CD14-positive monocyte (primary cell): ENCODE measurements around the gene ADAMTS7. TPM values are rescaled to one million over a fixed set of nuclear protein-coding genes. Genes with fewer than 3 reads are reported as not detected.
"Not testable (repeated sequence)": the region's sequence is repeated elsewhere in the genome, so short reads cannot be mapped to it uniquely, and the experiment has no call there.

Experiments used
- DNase-seq, 3 donors: peaks; one replicate each; pipeline ENCODE4 v3.0.0-alpha.2; 2011 to 2022
- H2AFZ ChIP-seq: 2 replicates; pipeline ENCODE4 v1.6.0; 2012; ENCODE audit warnings: mild to moderate bottlenecking, low read depth, low read length, inconsistent platforms; ENCODE audit not compliant: insufficient read depth, poor library complexity, severe bottlenecking
- H3K27ac ChIP-seq, 2 donors: 1 replicate in 1 of 2; 2 replicates in 1 of 2; pipeline ENCODE4 v1.5.1; 2012 to 2013; ENCODE audit warnings: low read length in 2 of 2, control low read depth in 1 of 2, inconsistent platforms in 1 of 2, low read depth in 1 of 2, mild to moderate bottlenecking in 1 of 2
- H3K27me3 ChIP-seq, 2 donors: one replicate each; pipeline versions ENCODE4 v1.6.0 to v1.6.1; 2011 to 2013; ENCODE audit warnings: low read length in 2 of 2; ENCODE audit not compliant: control insufficient read depth in 2 of 2, insufficient read depth in 2 of 2
- H3K36me3 ChIP-seq, 2 donors: replicated peaks in 1 of 2; 1 replicate in 1 of 2; 2 replicates in 1 of 2; pipeline versions ENCODE4 v1.5.1 to v1.6.1; 2012 to 2013; ENCODE audit warnings: low read length in 2 of 2, control low read depth in 1 of 2, inconsistent platforms in 1 of 2, mild to moderate bottlenecking in 1 of 2; ENCODE audit not compliant: insufficient read depth in 2 of 2, control insufficient read depth in 1 of 2
- H3K4me1 ChIP-seq, 2 donors: 1 replicate in 1 of 2; 2 replicates in 1 of 2; pipeline versions ENCODE4 v1.5.1 to v1.6.1; 2012 to 2013; ENCODE audit warnings: low read length in 2 of 2, control low read depth in 1 of 2, inconsistent platforms in 1 of 2, mild to moderate bottlenecking in 1 of 2, moderate library complexity in 1 of 2; ENCODE audit not compliant: insufficient read depth in 2 of 2, control insufficient read depth in 1 of 2
- H3K4me2 ChIP-seq: replicated peaks from 2 replicates; pipeline ENCODE3; 2012; ENCODE audit warnings: low read length, moderate library complexity, mild to moderate bottlenecking; ENCODE audit not compliant: poor library complexity, severe bottlenecking; ENCODE audit errors: extremely low read depth
- H3K4me3 ChIP-seq, 3 experiments: fragments of 200-600 bp in 1 of 3; sonication (generic) in 1 of 3; replicated peaks in 1 of 3; 1 replicate in 2 of 3; 2 replicates in 1 of 3; pipeline ENCODE4 v1.5.1; 2011 to 2013; ENCODE audit warnings: low read length in 3 of 3, mild to moderate bottlenecking in 3 of 3, control low read depth in 2 of 3, low read depth in 2 of 3, inconsistent platforms in 1 of 3, moderate library complexity in 1 of 3
- H3K79me2 ChIP-seq: 2 replicates; pipeline ENCODE4 v1.6.0; 2012; ENCODE audit warnings: mild to moderate bottlenecking, control low read depth, inconsistent platforms, low read length, moderate library complexity; ENCODE audit not compliant: insufficient read depth
- H3K9ac ChIP-seq: 2 replicates; pipeline ENCODE4 v1.6.0; 2017; ENCODE audit warnings: low read length, mild to moderate bottlenecking; ENCODE audit not compliant: insufficient read depth, poor library complexity, severe bottlenecking
- H3K9me3 ChIP-seq, 2 donors: replicated peaks in 1 of 2; 1 replicate in 1 of 2; 2 replicates in 1 of 2; pipeline versions ENCODE4 v1.5.1 to v1.6.1; 2012 to 2013; ENCODE audit warnings: low read length in 2 of 2, control low read depth in 1 of 2; ENCODE audit not compliant: control insufficient read depth in 1 of 2, insufficient read depth in 1 of 2
- H4K20me1 ChIP-seq: 2 replicates; pipeline ENCODE4 v1.6.0; 2012; ENCODE audit warnings: mild to moderate bottlenecking, low read length, control low read depth, moderate library complexity; ENCODE audit not compliant: insufficient read depth
- H3K27ac Mint-ChIP-seq, 7 donors: one replicate each; pipeline ENCODE4 v1.8.0; 2020; ENCODE audit warnings: mild to moderate bottlenecking in 7 of 7, mixed read lengths in 7 of 7, moderate library complexity in 6 of 7, inconsistent platforms in 2 of 7
- H3K27me3 Mint-ChIP-seq, 3 donors: one replicate each; pipeline ENCODE4 v1.8.0; 2021 to 2022; ENCODE audit warnings: low read depth in 3 of 3, mild to moderate bottlenecking in 3 of 3, mixed read lengths in 3 of 3, moderate library complexity in 3 of 3, inconsistent platforms in 1 of 3
- H3K36me3 Mint-ChIP-seq, 2 donors: one replicate each; pipeline ENCODE4 v1.8.0; 2020; ENCODE audit warnings: mixed read lengths in 2 of 2, inconsistent platforms in 1 of 2, mild to moderate bottlenecking in 1 of 2
- H3K4me1 Mint-ChIP-seq: one replicate; pipeline ENCODE4 v1.8.0; 2020; ENCODE audit warnings: mild to moderate bottlenecking, mixed read lengths
- H3K4me3 Mint-ChIP-seq, 2 donors: one replicate each; pipeline ENCODE4 v1.8.0; 2020; ENCODE audit warnings: mild to moderate bottlenecking in 2 of 2, mixed read lengths in 2 of 2, moderate library complexity in 1 of 2
- H3K9me3 Mint-ChIP-seq, 7 donors: one replicate each; pipeline ENCODE4 v1.8.0; 2020 to 2022; ENCODE audit warnings: mixed read lengths in 7 of 7, mild to moderate bottlenecking in 6 of 7, moderate library complexity in 6 of 7, inconsistent platforms in 2 of 7
- WGBS: methylation state at CpG from one replicate; pipeline ENCODE4 v1.1.5; 2013; ENCODE audit warnings: missing lambda C conversion rate; ENCODE audit not compliant: insufficient coverage; 5-methylcytosine and 5-hydroxymethylcytosine counted together
- intact Hi-C, 2 donors: fragments of 100-400 bp; cut with micrococcal nuclease; formaldehyde crosslinking; loops; one replicate each; pipeline versions ENCODE4 v1.15.0 to v1.15.1; 2023
- polyA plus RNA-seq, 3 donors: library from polyadenylated mRNA; depleted of rRNA in 1 of 3; unstranded in 2 of 3; stranded (reverse) in 1 of 3; fragments of 300-500 nt in 2 of 3; fragments of >200 nt in 1 of 3; fragmentation: Illumina TruSeq in 2 of 3; gene quantifications; 1 replicate in 2 of 3; 2 replicates in 1 of 3; pipeline ENCODE4 v1.2.3, GENCODE V29; 2012 to 2021
- TF ChIP-seq, protein P1 (sequence below): fragments of 200-600 bp; IDR thresholded peaks from one replicate; pipeline ENCODE4 v1.8.0; 2022; ENCODE audit warnings: antibody characterized with exemption, mild to moderate bottlenecking

ADAMTS7 gene
- polyA plus RNA-seq, 3 donors = not detected

DNA sequence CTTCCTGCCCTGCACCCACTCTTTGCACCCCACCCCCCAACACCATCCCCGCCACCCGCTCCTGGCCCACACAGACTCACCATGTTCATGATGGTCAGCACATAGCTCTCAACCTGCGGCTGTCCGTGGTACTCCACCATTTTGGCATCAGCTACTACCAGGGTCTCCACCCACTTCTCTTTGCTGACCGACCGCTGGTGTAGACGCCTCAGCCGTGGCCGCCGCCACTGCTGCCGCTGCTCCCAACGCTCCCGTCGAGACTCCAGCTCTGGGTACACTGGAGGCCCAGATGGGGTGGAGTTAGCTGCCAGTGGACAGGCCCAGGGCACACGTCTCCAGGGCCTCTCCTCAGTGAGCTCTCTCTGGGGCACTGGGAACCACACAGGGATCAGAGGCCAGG, 14.8 kb downstream of the ADAMTS7 start:
- H3K4me3 Mint-ChIP-seq = no peak overlapping the region
- no peak for DNase-seq
- Histone ChIP-seq H4K20me1 (no peaks in the 10 kb centered on the region), H3K79me2 (no peaks in the 10 kb centered on the region), H3K4me3 (no peak overlapping the region), H3K4me2 (no peak overlapping the region), H3K36me3 (no peaks in the 10 kb centered on the region), H3K9me3 (no peaks in the 10 kb centered on the region), H2AFZ (no peak overlapping the region), H3K9ac (no peak overlapping the region), H3K27ac (no peak overlapping the region), H3K4me1 (no peaks in the 10 kb centered on the region), H3K27me3 (no peaks in the 10 kb centered on the region)
- intact Hi-C loops = no loop called here
- WGBS = 90% methylated on average over 15 of the region's 15 CpGs
- H3K36me3 Mint-ChIP-seq = no peaks in the 10 kb centered on the region
- H3K4me1 Mint-ChIP-seq = no peaks in the 10 kb centered on the region
- H3K27me3 Mint-ChIP-seq = peaks cover 4 to 12% (median 7%) of the 10 kb centered on the region in 3 donors
- TF ChIP-seq, protein P1, sequence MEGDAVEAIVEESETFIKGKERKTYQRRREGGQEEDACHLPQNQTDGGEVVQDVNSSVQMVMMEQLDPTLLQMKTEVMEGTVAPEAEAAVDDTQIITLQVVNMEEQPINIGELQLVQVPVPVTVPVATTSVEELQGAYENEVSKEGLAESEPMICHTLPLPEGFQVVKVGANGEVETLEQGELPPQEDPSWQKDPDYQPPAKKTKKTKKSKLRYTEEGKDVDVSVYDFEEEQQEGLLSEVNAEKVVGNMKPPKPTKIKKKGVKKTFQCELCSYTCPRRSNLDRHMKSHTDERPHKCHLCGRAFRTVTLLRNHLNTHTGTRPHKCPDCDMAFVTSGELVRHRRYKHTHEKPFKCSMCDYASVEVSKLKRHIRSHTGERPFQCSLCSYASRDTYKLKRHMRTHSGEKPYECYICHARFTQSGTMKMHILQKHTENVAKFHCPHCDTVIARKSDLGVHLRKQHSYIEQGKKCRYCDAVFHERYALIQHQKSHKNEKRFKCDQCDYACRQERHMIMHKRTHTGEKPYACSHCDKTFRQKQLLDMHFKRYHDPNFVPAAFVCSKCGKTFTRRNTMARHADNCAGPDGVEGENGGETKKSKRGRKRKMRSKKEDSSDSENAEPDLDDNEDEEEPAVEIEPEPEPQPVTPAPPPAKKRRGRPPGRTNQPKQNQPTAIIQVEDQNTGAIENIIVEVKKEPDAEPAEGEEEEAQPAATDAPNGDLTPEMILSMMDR = no peak
- no peaks in the 10 kb centered on the region for H3K9me3 Mint-ChIP-seq
- no peak overlapping the region for H3K27ac Mint-ChIP-seq

DNA sequence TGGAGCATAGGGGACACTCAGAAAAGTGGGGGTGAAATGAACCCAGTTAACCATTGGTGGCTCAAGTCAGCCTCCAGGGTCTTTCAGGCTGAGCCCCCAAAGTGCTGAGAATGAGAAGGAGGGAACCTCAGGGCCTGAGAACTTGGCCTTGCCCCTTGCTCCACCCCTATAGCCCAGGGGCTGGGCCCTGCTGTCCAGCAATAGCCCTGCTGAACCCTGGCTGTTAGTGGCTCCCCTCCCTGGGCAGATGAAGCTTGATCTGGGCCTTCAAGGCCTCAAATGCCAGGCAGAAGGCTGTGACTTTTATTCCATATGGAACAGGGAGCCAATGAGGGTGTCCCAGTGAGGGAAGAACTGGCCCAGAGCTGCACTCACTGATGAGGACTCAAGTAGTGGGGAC, 16.2 kb downstream of the ADAMTS7 start:
- DNase-seq = no peak
- Histone ChIP-seq H3K4me2 (no peak overlapping the region), H3K27ac (no peak overlapping the region), H3K27me3 (no peaks in the 10 kb centered on the region), H3K79me2 (no peaks in the 10 kb centered on the region), H2AFZ (no peak overlapping the region), H3K4me1 (no peaks in the 10 kb centered on the region), H3K9ac (no peak overlapping the region), H3K4me3 (no peak overlapping the region), H4K20me1 (no peaks in the 10 kb centered on the region), H3K36me3 (no peaks in the 10 kb centered on the region), H3K9me3 (no peaks in the 10 kb centered on the region)
- H3K9me3 Mint-ChIP-seq = no peaks in the 10 kb centered on the region
- H3K27me3 Mint-ChIP-seq = peaks cover 0 to 7% (median 2%) of the 10 kb centered on the region in 3 donors
- H3K4me1 Mint-ChIP-seq = no peaks in the 10 kb centered on the region
- H3K27ac Mint-ChIP-seq = no peak overlapping the region
- no peak overlapping the region for H3K4me3 Mint-ChIP-seq
- intact Hi-C loops = no loop called here
- H3K36me3 Mint-ChIP-seq = no peaks in the 10 kb centered on the region
- TF ChIP-seq, protein P1 = no peak

DNA sequence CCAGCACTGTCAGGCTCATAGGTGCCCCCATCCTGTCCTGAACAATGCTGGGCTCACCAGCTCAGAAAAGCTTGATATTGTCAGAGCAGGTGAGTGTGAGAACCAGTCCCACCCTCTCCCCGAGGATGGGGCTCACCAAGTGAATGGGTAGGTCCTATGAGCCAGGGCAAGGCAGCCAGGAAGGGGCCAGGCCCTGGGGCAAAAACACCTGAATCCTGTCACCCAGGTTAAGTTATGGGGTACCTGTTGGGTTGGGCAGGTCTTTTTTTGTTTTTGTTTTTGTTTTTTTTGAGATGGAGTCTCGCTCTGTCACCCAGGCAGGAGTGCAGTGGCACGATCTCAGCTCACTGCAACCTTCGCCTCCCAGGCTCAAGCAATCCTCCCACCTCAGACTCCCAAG, 16.8 kb downstream of the ADAMTS7 start:
- H2AFZ ChIP-seq, H4K20me1 ChIP-seq, H3K36me3 ChIP-seq, H3K4me3 ChIP-seq, H3K27ac ChIP-seq, H3K4me1 Mint-ChIP-seq, H3K79me2 ChIP-seq, H3K27ac Mint-ChIP-seq, H3K4me2 ChIP-seq, H3K4me3 Mint-ChIP-seq, intact Hi-C loops, H3K27me3 Mint-ChIP-seq, H3K9ac ChIP-seq, H3K27me3 ChIP-seq, H3K4me1 ChIP-seq, H3K9me3 Mint-ChIP-seq, H3K9me3 ChIP-seq, H3K36me3 Mint-ChIP-seq, DNase-seq: not testable (repeated sequence)
- 88% methylated on average over 1 of the region's 4 CpGs for WGBS
